K562 (cell line): ENCODE results near the gene TOMM6. TPM values are rescaled to one million over a fixed set of nuclear protein-coding genes. Genes with fewer than 3 reads are reported as not detected.

Experiments
- CAMTA2 ChIP-seq: fragments of 250-450 bp; sonication (Bioruptor Pico); conservative IDR thresholded peaks from 2 replicates; pipeline ENCODE4 v1.5.1; 2022
- CBFA2T3 ChIP-seq: fragments of 450-650 bp; IDR thresholded peaks from 2 replicates; pipeline ENCODE4 v1.6.1; 2017
- CEBPB ChIP-seq: fragments of 450-650 bp; IDR thresholded peaks from 2 replicates; pipeline ENCODE4 v1.6.1; 2016; ENCODE audit warnings: missing genetic modification characterization, missing compliant biosample characterization
- CEBPG ChIP-seq, 3 experiments: fragments of 200-800 bp in 1 of 3; sonication (Bioruptor generic) in 1 of 3; sonication (generic) in 1 of 3; formaldehyde crosslinking in 1 of 3; IDR thresholded peaks in 2 of 3; conservative IDR thresholded peaks in 1 of 3; 2 replicates each; pipeline versions ENCODE4 v1.6.1 to v1.8.0; 2016 to 2022; ENCODE audit warnings: missing compliant biosample characterization in 2 of 3, missing genetic modification characterization in 2 of 3, mild to moderate bottlenecking in 1 of 3, missing genetic modification reagents in 1 of 3
- ETV1 ChIP-seq: fragments of 450-650 bp; conservative IDR thresholded peaks from 2 replicates; pipeline ENCODE4 v1.6.1; 2016; ENCODE audit warnings: missing genetic modification characterization, control low read depth, low read depth, missing compliant biosample characterization
- GATAD2B ChIP-seq: fragments of 450-650 bp; IDR thresholded peaks from 2 replicates; pipeline ENCODE4 v1.6.1; 2017; ENCODE audit warnings: mild to moderate bottlenecking, borderline replicate concordance
- LARP7 ChIP-seq: fragments of 450-650 bp; IDR thresholded peaks from 2 replicates; pipeline ENCODE4 v1.6.1; 2016
- MTA3 ChIP-seq: fragments of 450-650 bp; formaldehyde crosslinking; IDR thresholded peaks from 2 replicates; pipeline ENCODE4 v1.6.1; 2017; ENCODE audit warnings: mild to moderate bottlenecking, borderline replicate concordance
- NCOR1 ChIP-seq: fragments of 450-650 bp; IDR thresholded peaks from 2 replicates; pipeline ENCODE4 v1.6.1; 2016; ENCODE audit warnings: mild to moderate bottlenecking, moderate library complexity
- RAD21 ChIP-seq, 2 experiments: fragments of 250-450 bp in 1 of 2; fragments of 450-650 bp in 1 of 2; sonication (Bioruptor Pico) in 1 of 2; formaldehyde crosslinking in 1 of 2; IDR thresholded peaks in 1 of 2; conservative IDR thresholded peaks in 1 of 2; 2 replicates each; pipeline versions ENCODE4 v1.4.0 to v1.8.0; 2020 to 2022; ENCODE audit warnings: mild to moderate bottlenecking in 2 of 2, moderate library complexity in 1 of 2
- SREBF1 ChIP-seq: fragments of 150-350 bp; IDR thresholded peaks from 2 replicates; pipeline ENCODE4 v1.6.1; 2014; ENCODE audit warnings: antibody characterized with exemption, low read depth, low read length, borderline replicate concordance
- TCF3 ChIP-seq: sonication (generic); formaldehyde crosslinking; IDR thresholded peaks from 2 replicates; pipeline ENCODE4 v1.4.0; 2020; ENCODE audit warnings: mild to moderate bottlenecking, missing genetic modification reagents
- polyA plus RNA-seq, 8 experiments: library from polyadenylated mRNA; depleted of rRNA in 4 of 8; stranded (reverse) in 5 of 8; unstranded in 3 of 8; fragments of >200 nt; fragmentation: Nextera tagmentation in 2 of 8; fragmentation: Illumina TruSeq in 1 of 8; extraction: Ambion mirVana in 2 of 8; extraction: Trizol in 1 of 8; gene quantifications; 2 replicates each; pipeline versions ENCODE4 v1.2.1 to v1.2.3, GENCODE V29; 2011 to 2014; ENCODE audit warnings: inconsistent platforms in 1 of 8, missing spikeins in 1 of 8
- total RNA-seq, 7 experiments: library from RNA; depleted of rRNA in 6 of 7; stranded (reverse); fragments of >200 nt in 6 of 7; fragmentation: Illumina TruSeq in 2 of 7; extraction: Trizol in 2 of 7; gene quantifications; 2 replicates each; pipeline versions ENCODE4 v1.2.1 to v1.2.3, GENCODE V29; 2011 to 2021; ENCODE audit warnings: low replicate concordance in 1 of 7
- TF ChIP-seq, protein P1 (sequence below), 3 experiments: IDR thresholded peaks in 2 of 3; conservative IDR thresholded peaks in 1 of 3; 2 replicates each; pipeline ENCODE4 v1.5.1; 2011 to 2012; ENCODE audit warnings: low read length in 3 of 3, mild to moderate bottlenecking in 3 of 3, control low read depth in 2 of 3, improper control_type of control experiment in 1 of 3, inconsistent platforms in 1 of 3, low read depth in 1 of 3, mixed read lengths in 1 of 3, moderate library complexity in 1 of 3; ENCODE audit not compliant: insufficient read depth in 2 of 3
- TF ChIP-seq, protein P2 (sequence below), 2 experiments: fragments of 450-650 bp in 1 of 2; sonication (generic) in 1 of 2; formaldehyde crosslinking in 1 of 2; IDR thresholded peaks; 2 replicates each; pipeline versions ENCODE4 v1.7.1 to v1.9.0; 2016 to 2022; ENCODE audit warnings: inconsistent platforms in 1 of 2, mild to moderate bottlenecking in 1 of 2, missing genetic modification reagents in 1 of 2
- TF ChIP-seq, protein P3 (sequence below): fragments of 450-650 bp; IDR thresholded peaks from 2 replicates; pipeline ENCODE4 v1.6.1; 2016; ENCODE audit warnings: low read depth, mild to moderate bottlenecking, moderate library complexity

Gene TOMM6
- total and polyA plus RNA-seq, 9 of the 15 experiments (the other 6 are each of a cell fraction or from before 2014, with no cell fraction given): 380 to 2,097 (median 1,065) TPM

DNA sequence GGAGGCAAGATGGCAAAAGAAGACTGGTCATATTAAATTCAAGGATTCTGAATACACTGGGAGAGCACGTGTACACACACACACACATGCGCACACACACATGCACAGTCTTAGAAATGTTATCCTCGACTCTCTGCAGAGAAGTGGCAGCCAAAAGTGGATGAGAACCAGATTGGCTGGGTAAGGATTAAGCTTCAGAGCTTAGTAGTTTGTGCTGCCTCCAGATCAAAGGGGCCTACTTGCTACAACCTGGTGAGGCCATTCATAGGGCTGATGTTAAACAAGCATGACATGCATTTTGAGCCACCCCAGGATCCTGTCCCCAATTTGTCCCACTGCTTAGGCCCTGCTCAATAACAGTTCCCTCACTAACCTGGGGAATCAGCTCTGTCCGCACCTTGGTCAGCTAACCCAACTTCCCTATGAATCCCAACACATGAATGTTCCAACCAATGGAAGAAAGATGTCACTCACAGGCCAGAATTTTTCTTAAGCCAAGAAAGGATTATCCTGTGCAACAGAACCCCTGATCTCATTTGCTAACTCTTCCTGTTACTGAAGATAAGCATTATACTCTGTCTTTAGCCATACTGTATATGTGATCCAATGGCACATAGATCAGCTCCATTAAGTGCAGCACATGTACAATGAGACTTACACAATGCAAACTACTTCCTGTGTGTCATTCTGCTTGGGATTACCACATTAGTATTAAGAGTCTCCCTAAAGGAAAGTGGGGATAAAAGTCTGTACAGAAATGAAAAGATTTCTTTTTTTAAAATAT is 31.0 kb downstream of the TOMM6 start (continued):
- TF ChIP-seq SREBF1 (no peak), ETV1 (tag) (peak; percentile 83), RAD21 (CRISPR knock-in tag; conservative IDR thresholded peaks at IDR 0.05 in 1 of 2, IDR thresholded peaks at IDR 0.05 in 1 of 2) (peak in 1 of 2 experiments; percentile 13; a peak in 2 of 4 replicates), CBFA2T3 (peak; percentile 95), CEBPG (CRISPR knock-in tag; IDR thresholded peaks at IDR 0.05) (no peak), CEBPG (tag; conservative IDR thresholded peaks at IDR 0.05 in 1 of 2, IDR thresholded peaks at IDR 0.05 in 1 of 2) (peak in 1 of 2 experiments; percentile 80; a peak in 2 of 4 replicates), CAMTA2 (CRISPR knock-in tag) (no peak), MTA3 (0 out of 2 replicates have a peak, but pooled peaks have one; percentile 28), CEBPB (tag) (peak; percentile 87), LARP7 (no peak), NCOR1 (peak; percentile 88), GATAD2B (peak; percentile 59; the same call in 1 of the 2 replicates), TCF3 (peak; percentile 97)
- TF ChIP-seq, protein P1, sequence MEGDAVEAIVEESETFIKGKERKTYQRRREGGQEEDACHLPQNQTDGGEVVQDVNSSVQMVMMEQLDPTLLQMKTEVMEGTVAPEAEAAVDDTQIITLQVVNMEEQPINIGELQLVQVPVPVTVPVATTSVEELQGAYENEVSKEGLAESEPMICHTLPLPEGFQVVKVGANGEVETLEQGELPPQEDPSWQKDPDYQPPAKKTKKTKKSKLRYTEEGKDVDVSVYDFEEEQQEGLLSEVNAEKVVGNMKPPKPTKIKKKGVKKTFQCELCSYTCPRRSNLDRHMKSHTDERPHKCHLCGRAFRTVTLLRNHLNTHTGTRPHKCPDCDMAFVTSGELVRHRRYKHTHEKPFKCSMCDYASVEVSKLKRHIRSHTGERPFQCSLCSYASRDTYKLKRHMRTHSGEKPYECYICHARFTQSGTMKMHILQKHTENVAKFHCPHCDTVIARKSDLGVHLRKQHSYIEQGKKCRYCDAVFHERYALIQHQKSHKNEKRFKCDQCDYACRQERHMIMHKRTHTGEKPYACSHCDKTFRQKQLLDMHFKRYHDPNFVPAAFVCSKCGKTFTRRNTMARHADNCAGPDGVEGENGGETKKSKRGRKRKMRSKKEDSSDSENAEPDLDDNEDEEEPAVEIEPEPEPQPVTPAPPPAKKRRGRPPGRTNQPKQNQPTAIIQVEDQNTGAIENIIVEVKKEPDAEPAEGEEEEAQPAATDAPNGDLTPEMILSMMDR (IDR thresholded peaks at IDR 0.05 in 2 of 3, conservative IDR thresholded peaks at IDR 0.05 in 1 of 3; ENCODE audit: insufficient read depth in 2 of 3, low read depth in 1 of 3, low read length in 3 of 3): peak in 1 of 3 experiments; percentile 24; a peak in 2 of 6 replicates
- TF ChIP-seq, protein P2, sequence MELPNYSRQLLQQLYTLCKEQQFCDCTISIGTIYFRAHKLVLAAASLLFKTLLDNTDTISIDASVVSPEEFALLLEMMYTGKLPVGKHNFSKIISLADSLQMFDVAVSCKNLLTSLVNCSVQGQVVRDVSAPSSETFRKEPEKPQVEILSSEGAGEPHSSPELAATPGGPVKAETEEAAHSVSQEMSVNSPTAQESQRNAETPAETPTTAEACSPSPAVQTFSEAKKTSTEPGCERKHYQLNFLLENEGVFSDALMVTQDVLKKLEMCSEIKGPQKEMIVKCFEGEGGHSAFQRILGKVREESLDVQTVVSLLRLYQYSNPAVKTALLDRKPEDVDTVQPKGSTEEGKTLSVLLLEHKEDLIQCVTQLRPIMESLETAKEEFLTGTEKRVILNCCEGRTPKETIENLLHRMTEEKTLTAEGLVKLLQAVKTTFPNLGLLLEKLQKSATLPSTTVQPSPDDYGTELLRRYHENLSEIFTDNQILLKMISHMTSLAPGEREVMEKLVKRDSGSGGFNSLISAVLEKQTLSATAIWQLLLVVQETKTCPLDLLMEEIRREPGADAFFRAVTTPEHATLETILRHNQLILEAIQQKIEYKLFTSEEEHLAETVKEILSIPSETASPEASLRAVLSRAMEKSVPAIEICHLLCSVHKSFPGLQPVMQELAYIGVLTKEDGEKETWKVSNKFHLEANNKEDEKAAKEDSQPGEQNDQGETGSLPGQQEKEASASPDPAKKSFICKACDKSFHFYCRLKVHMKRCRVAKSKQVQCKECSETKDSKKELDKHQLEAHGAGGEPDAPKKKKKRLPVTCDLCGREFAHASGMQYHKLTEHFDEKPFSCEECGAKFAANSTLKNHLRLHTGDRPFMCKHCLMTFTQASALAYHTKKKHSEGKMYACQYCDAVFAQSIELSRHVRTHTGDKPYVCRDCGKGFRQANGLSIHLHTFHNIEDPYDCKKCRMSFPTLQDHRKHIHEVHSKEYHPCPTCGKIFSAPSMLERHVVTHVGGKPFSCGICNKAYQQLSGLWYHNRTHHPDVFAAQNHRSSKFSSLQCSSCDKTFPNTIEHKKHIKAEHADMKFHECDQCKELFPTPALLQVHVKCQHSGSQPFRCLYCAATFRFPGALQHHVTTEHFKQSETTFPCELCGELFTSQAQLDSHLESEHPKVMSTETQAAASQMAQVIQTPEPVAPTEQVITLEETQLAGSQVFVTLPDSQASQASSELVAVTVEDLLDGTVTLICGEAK (IDR thresholded peaks at IDR 0.05): peak; percentile 53; the same call in 1 of the 2 replicates
- TF ChIP-seq, protein P2 (CRISPR knock-in tag; IDR thresholded peaks at IDR 0.05): no peak
- TF ChIP-seq, protein P3, sequence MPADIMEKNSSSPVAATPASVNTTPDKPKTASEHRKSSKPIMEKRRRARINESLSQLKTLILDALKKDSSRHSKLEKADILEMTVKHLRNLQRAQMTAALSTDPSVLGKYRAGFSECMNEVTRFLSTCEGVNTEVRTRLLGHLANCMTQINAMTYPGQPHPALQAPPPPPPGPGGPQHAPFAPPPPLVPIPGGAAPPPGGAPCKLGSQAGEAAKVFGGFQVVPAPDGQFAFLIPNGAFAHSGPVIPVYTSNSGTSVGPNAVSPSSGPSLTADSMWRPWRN: no peak
